Coronary artery (tissue), 2 donors: Measurements from ENCODE around the gene RYR3.

Experiments used
- DNase-seq: peaks from one replicate; pipeline ENCODE4 v3.0.0-alpha.2; 2017; ENCODE audit warnings: low spot score
- H3K27ac ChIP-seq, 2 donors: fragments of 200-600 bp; sonication (generic); one replicate each; pipeline ENCODE4 v1.5.1; 2016 to 2019
- H3K4me3 ChIP-seq: fragments of 200-600 bp; sonication (generic); 2 replicates; pipeline ENCODE4 v1.5.1; 2016; ENCODE audit warnings: mild to moderate bottlenecking, moderate library complexity
- TF ChIP-seq, protein P1 (sequence below): fragments of 200-600 bp; sonication (generic); IDR thresholded peaks from one replicate; pipeline ENCODE4 v1.5.1; 2019; ENCODE audit warnings: antibody characterized with exemption

RYR3 gene

DNA sequence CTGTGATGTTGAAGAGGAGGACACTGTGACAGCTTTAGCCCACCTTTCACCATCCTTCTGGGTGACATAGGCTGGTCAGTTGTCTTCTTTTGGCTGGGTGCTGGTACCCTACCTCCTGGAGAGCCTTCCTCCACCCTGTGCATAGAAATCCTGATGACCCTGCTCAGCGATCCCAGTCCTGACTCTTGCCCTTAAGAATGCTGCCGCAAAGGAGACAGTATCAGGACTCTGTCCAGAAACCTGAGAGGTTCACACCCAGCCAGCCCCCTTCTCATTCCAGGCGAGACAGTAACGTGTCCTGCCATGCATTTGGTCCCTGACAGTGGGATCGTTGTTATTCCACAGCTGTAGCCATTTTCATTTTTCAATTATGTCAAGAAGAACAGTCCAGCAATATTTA, 344.7 kb downstream of the RYR3 start:
- TF ChIP-seq, protein P1, sequence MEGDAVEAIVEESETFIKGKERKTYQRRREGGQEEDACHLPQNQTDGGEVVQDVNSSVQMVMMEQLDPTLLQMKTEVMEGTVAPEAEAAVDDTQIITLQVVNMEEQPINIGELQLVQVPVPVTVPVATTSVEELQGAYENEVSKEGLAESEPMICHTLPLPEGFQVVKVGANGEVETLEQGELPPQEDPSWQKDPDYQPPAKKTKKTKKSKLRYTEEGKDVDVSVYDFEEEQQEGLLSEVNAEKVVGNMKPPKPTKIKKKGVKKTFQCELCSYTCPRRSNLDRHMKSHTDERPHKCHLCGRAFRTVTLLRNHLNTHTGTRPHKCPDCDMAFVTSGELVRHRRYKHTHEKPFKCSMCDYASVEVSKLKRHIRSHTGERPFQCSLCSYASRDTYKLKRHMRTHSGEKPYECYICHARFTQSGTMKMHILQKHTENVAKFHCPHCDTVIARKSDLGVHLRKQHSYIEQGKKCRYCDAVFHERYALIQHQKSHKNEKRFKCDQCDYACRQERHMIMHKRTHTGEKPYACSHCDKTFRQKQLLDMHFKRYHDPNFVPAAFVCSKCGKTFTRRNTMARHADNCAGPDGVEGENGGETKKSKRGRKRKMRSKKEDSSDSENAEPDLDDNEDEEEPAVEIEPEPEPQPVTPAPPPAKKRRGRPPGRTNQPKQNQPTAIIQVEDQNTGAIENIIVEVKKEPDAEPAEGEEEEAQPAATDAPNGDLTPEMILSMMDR = no peak
- Histone ChIP-seq H3K4me3 (no peak overlapping the region), H3K27ac (no peak overlapping the region)
- no peak for DNase-seq

DNA sequence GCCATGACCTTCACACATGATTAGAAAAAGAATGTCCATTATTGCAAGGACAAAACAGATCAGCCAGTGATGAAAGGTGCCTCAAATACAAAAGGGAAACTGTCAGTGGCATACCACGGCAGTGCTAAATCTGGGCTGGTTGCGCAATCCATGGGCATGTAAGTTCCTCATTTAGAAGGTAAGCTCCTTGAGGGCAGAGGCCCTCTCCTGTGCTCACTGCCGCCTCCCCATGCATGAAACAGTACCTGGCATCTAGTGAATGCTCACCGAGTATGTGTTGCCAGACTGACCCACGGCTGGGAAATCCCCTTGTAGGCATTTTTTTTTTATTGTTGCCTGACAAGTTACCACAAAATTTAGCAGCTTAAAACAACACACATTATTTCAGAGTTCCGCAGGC, 345.4 kb downstream of the RYR3 start:
- Histone ChIP-seq H3K4me3 (no peak overlapping the region), H3K27ac (no peak overlapping the region)
- DNase-seq = no peak
- TF ChIP-seq, protein P1 = no peak

DNA sequence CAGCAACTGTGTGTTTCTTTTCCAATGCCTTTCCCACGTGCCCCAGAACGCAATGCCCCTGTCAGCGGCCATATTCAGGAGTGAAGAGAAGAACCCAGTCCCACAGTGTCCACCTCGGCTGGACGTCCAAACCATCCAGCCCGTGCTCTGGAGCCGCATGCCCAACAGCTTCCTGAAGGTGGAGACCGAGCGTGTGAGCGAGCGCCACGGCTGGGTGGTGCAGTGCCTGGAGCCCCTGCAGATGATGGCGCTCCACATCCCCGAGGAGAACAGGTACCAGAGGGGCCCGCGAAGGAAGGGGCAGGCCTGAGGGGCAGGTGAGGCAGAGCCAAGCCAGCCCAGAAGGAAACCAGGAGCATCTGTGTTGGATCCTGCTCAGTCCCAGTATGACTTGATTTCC, 349.4 kb downstream of the RYR3 start:
- DNase-seq = no peak
- Histone ChIP-seq H3K27ac (no peak overlapping the region), H3K4me3 (no peak overlapping the region)
- TF ChIP-seq, protein P1 = no peak

DNA sequence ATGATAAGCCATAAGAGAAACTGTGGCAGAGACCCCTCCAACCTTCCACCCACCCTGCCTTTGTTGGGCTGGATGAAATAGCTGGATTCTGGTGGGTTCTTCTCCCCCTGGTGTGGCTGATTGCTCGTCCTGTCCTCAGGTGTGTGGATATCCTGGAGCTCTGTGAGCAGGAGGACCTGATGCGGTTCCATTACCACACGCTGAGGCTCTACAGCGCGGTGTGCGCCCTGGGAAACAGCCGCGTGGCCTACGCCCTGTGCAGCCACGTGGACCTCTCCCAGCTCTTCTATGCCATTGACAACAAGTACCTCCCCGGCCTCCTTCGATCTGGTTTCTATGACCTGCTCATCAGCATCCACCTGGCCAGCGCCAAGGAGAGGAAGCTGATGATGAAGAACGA, 351.2 kb downstream of the RYR3 start:
- no peak overlapping the region for H3K27ac ChIP-seq
- H3K4me3 ChIP-seq = no peak overlapping the region
- DNase-seq = no peak
- TF ChIP-seq, protein P1 = no peak

DNA sequence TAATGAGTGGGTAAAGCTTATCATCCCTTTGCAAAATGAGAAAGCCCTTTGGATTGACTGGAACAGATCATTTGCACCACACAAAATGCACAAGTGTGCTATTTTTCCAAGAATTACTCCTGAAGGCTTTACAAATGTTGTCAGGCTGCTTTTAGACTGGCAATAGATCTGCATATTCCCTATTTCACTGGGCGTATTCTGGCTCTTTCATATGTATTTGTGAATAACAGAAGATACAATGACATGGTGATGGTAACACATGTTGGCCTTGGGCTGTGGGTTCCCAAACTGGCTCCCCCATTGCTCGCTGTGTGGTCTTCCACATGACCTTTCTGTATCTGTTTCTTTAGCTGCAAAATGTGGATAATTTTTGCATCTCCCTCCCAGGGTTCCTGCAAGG, 354.2 kb downstream of the RYR3 start:
- TF ChIP-seq, protein P1 = no peak
- no peak overlapping the region for H3K27ac ChIP-seq
- no peak for DNase-seq
- no peak overlapping the region for H3K4me3 ChIP-seq

DNA sequence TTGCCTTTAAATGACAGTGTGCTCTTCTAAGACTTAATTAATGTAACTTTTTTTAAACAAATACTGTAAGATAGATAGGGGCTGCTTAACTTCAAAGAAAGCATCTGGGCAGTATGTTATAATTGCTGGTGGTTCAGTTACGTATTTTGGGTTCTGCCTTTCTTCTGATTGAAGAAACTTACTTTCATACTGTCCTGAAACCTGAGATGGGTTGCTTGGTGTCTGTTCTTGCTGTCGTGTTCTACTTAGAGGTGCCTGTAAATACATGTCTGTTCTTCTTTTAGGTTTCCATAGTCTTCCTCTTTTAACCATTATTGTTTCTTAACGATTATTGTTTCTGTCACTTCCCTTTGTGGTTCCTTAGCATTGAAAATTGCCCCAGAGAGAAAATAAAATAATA, 359.8 kb downstream of the RYR3 start:
- DNase-seq = no peak
- TF ChIP-seq, protein P1 = no peak
- Histone ChIP-seq H3K4me3 (no peak overlapping the region), H3K27ac (no peak overlapping the region)

DNA sequence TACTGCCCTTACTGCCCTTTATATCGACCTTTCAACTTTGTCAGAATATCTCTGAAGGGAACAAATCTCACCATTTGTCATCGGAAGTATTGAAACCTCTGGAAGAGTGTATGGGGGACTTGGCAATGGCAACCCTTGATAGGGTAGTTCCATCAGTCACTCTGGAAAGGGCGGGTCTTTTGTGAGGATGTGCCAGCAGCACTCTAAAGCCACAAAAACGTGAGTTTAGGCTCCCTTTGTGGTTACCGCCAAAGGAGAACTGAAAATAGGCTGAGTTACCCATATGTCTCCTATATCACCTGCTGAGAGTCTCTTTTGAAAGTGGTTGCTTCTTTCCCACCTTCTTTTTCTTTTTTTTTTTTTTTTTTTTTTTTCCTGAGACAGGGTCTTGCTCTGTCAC, 360.7 kb downstream of the RYR3 start:
- Histone ChIP-seq H3K27ac (no peak overlapping the region), H3K4me3 (no peak overlapping the region)
- no peak for DNase-seq
- TF ChIP-seq, protein P1 = no peak
